Measurements from ENCODE around the gene WDFY4.

The WDFY4 gene

DNA sequence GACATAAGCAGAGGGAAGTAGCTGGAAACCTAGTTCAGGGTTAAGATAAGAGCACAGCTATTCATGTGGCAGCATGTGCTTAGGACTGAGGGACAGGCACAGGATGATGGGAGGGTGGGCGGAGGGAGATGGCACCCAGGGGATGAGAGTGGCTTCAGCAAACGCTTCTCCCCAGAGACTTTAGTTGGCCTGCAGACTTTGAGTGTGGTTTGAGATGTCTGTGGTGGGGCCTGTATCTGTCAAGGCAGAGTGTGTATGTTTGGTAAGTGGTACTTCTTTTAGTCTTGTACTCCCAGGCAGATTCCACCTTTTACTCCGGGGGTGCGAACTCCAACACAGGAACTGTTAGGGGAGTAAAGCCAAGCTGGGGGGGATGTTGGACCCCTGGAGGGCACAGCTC is 88.9 kb downstream of the WDFY4 start:
- no peak for DNase-seq

DNA sequence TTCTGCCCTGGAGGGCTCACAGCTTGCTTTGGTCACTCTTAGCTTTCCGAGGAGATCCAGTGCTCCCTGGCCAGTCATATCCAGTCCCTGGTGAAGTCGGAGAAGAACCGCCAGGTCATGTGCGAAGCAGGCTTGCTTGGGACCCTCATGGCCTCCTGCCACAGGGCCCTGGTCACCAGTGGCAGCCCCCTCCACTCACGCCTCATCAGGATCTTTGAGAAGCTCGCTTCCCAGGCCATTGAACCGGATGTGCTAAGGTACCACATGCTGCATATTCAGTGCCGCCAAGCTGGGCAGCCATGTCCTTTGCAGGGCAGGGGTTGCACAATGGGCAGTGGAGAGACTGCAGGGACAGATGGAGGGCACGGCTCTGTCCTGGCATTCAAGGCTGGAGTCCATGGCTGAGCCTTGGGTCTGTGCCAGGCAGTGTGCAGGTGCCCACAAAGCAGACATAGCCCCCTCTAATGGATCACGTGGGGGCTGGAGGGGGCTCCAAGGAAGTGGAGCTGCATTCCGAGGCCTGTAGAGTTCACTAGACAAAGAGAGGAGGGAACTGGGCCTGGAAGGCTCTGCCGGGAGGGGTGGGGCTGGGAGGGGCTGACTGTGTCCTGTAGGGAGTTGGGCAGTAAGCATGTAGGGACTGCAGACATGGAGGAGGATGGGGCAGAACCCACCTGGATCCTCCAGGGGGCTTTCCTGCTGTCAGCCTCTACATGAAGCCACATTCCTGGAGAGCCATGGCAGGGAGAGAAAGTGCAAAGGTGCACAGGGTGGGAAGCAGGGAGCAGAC is 89.9 kb downstream of the WDFY4 start:
- DNase-seq, result no peak

DNA sequence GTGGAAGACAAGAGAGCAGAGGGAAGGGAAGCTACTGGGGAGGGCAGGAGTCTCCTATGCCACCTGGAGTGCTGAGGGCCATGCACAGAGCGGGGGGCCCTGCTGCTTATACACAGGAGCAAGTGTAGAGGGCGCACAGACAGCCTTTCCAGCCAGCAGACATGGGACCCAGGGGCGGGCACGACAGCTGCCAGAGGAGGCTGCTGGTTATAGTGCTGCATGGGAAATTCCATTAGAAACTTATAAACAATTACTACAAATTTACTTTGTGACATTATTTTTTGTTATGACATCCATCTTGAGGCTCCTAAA is 90.5 kb downstream of the WDFY4 start:
- no peak for DNase-seq

DNA sequence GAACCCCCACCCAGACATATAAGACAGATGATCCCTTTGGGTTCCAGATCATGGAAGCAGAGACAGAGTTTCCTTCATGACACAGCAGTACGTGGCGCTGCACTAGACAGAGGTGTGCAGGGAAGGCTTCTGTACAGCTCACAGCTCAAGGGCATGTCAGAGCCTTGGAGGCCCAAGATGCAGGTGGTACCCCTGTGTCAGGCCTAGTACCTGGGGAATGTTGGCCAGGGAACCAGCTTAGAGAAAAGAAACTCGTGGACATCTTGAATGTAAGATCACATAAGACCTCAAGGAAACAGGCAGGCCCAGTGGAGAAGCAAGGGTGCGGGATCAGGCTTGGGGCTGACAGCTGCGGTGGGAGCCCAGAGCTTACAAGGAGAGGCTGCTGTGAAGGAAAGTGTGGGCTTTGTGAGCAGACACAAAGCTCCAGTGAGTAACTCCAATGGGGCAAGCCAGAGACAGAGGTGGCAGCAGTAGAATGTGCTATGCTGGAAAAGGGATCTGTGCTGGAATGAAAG is 91.4 kb downstream of the WDFY4 start:
- no peak for DNase-seq

DNA sequence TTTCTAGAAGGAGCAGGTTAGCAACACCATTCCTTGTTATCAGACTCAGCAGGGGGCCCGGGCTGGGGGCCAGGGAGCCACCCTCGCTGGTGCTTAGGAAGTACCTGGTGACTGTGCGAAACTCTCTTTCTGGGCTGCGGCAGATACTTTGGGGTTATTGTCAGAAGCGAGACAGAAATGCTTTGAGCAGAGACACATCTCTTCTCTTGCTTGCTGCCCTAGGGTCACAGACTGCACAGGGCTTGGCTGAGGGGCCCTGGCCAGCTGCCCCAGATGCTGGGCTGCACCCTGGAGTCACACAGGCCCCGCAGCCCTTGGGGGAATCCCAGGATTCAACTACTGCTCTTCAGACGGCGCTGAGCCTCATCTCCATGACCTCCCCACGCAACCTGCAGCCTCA is 91.9 kb downstream of the WDFY4 start:
- no peak for DNase-seq

DNA sequence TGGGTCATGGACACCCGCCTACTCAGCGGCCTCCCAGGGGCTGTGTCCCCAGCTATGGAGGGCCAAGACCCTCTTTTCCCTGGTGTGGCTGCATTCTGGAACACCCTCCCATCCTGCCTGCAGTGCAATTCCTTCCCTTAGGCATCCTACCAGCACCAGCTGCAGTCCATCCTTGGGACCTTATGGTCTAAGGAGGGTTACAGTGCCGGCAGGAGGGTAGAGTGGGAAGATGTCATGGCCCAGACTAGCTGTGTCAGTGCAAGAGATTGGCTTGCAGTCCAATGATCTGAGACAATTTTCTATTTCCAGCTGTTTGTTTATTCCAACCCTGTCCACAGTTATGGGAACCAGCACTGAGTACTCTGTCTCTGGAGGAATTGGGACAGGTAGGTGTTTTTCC is 92.4 kb downstream of the WDFY4 start:
- no peak for DNase-seq

DNA sequence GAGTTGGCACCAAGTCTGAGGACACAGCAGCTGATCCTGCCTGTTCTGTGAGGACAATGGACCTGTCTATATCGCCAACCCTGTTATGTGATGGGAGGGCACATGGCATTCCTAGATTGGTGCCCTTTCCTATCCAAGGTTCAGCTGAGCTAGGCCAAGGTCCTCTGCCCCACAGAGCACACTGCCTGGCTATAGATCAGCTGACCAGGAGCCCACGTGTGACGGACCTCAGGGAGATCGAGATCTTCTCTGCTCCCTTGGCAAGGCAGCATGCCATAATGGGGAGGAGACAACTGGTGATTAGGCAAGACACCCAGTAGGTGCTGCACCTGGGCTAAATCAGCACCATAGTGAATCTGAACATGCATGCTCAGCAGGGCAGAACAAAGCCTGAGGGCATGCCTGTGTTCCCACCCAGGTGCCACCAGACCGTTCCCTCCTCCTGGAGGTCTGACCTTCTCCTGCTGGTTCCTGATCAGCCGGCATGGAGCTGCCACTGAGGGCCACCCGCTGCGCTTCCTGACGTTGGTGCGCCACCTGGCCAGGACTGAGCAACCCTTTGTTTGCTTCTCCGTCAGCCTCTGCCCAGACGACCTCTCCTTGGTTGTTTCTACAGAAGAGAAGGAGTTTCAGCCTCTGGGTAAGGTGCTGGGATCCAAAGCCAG is 93.7 kb downstream of the WDFY4 start:
- no peak for DNase-seq

DNA sequence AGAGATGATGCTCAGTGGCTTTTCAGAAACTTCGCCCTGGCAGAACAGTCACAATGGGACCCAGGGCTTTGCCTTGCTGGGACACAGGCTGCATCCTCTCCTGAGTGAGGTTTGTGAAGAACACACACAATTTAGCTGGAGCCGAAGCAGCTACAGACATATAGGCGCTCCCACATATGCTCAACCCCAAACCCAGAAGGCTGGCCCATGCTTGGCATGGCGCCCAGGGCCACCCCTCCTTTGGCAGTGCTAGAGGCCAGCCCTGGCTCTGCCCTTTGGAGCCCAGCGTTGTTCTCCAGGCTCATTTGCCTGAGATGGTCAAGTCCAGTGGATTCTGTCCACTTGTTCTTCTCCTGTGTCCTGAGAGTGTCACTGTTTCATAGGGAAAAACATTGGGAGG is 94.4 kb downstream of the WDFY4 start:
- no peak for DNase-seq

DNA sequence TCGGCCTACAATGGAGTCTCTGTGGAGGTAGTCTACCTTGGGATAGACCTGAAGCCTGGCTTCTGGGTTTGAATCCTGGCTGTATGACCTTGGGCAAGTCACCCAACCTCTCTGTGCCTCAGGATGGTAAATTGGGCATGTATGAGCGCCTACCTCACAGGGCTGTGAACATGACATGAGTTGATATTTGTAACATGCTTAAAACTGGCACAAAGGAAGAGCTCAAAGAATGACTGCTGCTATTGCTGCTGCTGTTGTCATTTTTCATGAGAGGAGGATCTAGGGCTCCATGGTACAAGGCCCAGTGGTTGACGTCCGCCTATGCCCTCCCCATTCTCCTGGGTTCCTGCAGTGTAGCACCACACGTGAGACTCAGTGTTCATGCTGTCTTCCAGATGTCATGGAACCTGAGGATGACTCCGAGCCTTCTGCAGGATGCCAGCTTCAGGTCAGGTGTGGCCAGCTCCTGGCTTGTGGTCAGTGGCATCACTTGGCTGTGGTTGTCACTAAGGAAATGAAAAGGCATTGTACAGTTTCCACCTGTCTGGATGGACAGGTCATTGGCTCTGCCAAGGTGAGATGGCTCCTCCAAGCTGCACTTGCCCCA is 95.0 kb downstream of the WDFY4 start:
- DNase-seq, result no peak

DNA sequence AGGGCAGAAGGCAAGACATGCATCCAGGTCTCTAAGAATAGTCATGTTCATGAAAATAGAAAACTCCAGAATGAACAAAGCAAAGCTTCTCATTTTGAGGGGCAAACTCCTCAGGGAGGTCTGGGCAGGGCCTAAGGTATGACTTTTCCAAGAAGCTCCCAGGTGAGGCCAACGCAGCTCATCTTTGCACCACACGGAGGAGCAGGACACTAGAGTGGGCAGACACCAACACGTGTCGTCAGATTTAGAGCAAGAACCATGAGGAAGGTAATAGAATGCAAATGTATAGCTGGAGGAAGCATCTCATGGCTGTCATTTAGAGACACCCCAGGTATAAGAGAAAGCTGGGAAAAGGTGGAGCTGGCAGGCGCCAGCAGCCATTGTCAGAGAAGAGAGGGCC is 95.7 kb downstream of the WDFY4 start:
- DNase-seq, result no peak

DNA sequence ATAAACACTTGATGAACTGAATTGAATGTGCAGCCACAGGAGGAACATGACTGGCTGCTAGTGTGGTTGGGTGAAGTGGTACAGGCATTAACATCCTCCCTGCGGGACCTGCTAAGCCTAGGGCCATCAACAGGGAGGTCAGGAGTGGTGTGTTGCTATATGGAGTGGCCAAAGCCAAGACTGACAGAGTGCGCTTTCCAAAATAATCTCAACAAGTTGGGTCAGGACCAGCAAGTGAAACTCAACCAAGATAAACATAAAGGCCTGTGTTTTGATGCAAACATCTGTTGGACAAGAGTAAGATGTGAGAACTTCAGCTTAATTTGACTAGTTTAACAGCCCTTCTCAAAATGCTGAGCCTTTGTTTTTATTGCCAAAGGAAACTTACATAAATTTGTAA is 97.7 kb downstream of the WDFY4 start:
- no peak for DNase-seq

DNA sequence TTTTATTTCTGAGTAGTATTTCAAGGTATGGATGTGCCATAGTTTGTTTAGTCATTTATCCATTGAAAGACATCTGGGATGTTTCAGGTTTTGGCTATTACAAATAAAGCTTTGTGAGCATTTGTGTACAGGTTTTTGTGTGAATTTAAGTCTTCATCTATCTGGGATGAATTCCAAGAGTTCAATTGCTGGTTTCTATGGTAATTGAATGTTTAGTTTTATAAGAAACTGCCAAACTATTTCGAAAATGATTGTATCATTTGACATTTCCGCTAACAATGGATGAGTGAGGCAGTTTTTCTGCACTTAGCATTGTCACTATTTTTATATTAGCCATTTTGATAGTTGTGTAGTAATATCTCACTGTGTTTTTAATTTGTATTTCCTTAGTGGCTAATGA is 99.4 kb downstream of the WDFY4 start:
- DNase-seq, result no peak

DNA sequence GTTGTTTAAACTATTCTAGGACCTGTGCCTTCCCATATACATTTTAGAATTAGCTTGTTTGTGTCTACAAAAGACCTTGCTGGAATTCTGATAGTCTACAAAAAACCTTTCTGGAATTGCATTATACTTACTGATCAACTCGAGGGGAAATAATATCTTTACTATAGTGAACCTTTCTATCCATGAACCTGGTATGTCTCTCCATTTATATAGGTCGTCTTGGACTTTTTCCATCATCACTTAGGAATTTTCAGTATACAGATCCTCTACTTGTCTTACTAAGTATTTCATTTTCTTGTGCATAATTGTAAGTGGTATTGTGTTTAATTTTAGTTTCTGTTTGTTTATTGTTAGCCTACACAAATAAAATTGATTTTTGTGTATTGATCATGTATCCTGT is 101.1 kb downstream of the WDFY4 start:
- no peak for DNase-seq

DNA sequence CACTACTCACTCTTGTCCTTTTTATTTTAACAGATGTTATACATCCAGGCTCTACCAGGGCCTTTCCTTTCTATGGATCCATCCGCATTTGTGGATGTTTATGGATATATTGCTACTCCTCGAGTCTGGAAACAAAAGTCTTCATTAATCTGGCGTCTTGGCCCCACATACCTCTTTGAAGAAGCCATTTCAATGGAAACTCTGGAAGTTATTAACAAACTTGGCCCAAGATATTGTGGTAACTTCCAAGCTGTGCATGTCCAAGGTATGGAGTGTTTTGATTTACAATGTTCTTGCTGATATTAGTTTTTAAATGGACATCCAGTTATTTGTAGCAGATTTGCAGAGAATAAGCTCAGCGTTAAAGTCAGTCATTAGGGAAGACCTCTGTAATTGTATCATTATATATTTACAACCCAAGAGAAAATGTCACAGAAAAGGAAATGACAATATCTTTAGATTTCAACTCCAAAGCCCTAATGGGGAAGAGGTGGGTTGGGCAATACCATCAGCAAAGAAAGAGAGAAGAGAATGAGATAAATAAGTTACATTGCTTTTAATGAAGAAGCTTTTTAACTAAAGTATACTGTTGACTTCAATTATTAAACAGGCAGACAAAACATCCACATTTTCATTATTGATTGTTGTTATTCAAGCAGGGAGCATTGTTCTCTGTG is 102.1 kb downstream of the WDFY4 start:
- no peak for DNase-seq

DNA sequence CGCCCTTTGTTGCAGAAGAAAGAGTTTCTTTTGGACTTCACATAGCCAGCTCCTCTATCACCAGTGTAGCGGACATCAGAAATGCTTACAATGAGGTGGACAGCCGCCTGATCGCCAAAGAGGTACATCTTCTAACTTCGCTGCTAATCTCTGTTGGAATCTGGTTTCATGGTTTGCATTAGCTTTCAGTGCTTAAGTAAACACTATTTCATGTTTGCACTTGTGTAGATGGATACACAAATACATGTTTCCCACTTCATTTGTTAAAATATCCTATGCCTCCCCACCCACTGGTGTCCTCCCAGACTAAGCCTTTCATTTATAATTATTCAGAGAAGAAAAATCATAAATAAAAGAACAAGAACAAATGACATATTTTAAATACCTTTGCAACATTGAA is 103.9 kb downstream of the WDFY4 start:
- no peak for DNase-seq

DNA sequence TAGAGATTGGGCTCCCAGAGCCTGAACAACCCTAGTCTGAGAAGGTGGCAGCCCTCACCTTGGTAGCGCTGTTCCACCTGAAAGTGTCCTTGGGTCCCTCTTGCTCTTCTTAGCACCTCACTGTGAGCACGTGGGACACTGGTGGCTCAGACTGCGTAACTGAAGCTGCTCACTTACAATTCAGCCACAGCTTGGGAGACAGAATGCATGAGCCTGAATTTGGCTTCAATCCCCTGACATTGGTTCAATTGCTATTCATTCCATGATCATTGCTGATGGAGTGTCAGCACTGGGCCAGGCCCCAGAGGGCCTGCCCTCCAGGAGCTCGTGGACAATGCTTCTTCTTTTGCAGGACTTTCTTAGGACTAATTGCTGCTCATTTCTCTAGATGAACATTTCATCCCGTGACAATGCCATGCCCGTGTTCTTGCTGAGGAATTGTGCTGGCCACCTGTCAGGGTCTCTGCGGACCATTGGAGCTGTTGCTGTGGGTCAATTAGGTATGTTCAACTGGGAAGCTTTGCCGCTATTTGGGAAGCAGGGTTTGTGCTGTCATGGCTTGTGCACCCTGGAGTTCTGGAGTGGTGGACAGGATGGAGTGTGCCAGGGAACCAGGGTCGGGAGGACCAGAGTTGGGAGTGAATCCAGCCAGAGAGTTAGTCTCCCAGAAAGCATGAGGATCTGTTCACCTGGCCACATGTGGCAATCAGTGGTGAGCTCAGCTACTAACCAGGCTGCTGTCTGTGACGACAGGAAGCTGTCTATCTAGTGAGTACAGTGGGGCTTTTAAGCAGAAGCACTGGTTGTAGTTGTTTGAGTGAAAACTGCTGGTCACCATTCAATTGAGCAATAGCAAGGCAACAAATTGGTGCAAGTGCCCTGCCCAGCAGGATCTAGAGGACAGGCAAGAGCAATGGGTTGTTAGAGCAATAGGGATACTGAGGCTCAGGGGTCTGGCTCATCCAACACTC is 105.1 kb downstream of the WDFY4 start:
- peak in 1 of 2 donors; percentile 12 for DNase-seq

DNA sequence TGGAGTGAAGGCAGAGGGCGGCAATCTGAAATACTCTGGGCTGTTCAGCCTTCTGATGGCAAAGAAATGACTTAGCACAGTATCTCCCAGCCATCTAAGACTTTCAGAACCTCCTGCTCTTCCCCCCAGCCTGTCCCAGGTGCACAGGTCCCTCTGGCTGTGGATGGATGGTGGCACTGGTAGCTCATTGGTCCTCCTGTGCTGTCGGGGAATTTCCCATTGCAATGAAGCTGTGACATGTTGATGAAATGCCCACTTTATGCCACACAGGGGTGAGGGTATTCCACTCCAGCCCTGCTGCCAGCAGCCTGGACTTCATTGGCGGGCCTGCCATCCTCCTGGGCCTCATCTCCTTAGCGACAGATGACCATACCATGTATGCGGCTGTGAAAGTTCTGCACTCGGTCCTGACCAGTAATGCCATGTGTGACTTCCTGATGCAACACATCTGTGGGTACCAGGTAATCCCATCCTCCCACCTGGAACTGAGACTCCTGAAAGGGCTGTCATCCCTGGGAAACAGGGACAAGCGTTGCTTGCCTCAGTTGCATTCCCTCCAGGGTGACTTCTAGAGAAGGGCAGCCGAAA is 105.9 kb downstream of the WDFY4 start:
- no peak for DNase-seq

DNA sequence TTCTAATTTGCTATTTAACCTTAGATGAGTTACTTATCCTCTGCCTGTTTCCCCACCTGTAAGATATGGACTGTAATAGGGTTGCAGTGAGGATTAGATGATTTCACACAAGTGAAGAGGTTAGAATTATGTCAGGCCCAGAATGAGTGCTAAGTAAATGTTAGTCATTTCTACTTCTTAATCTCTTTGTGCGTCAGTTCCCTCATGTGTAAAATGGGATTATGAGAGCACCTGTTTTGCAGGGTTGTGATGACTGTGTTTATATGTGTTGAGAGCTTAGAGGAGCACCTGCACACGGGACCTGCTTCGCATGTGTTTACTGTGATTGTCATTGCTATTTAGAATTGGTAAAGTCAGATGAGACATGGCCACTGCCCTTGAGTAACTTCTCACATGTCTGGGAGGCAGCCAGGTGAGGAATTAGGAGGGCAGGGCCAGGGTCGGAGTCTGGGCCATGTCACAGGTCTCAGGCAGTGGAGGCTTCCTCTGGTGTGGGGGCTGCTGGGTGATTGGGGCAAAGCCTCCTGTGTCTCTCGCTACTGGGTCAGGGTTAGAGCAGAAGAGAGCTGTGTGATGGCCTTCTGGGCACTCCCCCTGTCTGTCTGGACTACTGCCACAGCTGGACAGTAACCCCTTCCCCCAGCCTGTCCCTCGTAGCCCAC is 106.7 kb downstream of the WDFY4 start:
- DNase-seq, result no peak

DNA sequence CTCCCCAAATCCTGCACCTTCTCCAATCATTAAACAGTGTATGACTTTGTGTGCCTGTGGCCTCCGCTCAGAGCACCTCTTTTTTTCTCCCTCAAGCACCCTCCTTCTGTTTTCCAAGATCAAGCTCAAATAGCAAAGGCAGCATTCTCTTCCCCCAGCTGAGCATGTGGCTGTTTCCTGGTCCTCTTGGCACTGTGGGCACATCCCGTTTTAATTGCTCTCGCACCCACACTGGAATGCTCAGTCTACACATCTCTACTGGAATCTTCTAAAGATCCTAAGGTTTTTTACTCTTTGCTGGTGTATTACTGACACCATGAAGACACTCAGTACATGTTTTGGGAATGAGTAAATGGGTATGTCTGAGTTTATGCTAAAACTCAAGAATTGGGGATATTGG is 107.4 kb downstream of the WDFY4 start:
- no peak for DNase-seq

DNA sequence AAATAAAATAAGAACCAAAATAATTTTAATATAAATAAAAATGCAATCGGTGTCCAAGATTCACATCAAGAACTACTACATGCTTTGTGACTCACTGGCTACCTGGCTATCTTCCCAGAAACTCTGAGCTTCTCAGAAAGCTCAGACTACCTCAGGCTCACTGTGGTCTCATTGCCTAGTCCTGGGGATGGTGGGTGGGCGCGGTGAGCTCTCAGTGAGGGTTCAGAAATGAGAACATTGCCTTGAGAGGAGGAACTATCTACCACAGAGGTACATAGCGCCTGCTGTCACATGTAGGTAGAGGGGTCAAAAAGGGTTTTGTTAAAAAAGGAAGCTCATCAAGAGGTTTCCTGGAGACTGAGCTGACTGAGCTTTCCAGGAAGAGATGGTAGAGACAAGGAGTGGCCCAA is 108.0 kb downstream of the WDFY4 start:
- no peak for DNase-seq

DNA sequence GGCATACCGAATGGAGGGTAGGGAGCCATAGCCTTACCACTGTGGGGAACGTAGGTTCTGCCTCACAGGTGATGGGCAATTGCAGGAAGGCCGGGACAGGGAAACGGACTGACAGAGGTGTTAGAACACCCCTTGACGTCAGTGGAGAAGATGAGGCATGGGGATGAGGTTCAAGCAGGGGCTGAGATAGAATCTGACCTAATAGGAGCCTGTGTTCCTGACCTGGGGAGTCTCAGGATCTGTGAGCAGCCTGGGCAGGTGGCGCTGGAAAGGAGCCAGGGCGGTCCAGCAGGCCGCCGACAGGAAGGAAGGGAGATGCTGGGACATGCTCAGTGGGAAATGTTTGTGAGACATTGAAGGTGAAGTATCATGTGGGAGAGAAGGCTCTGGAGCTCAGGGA is 109.4 kb downstream of the WDFY4 start:
- no peak for DNase-seq

All from CD4-positive, alpha-beta T cell treated with Interferon alpha-2 for 1 hour (primary cell).